Astrocyte (in vitro differentiated cells and primary cell): Measurements from ENCODE around the gene ZFAND2B. TPM values are rescaled to one million over a fixed set of nuclear protein-coding genes. Genes with fewer than 3 reads are reported as not detected.

Source experiments
- DNase-seq: peaks from one replicate; pipeline ENCODE4 v3.0.0-alpha.2; 2010; ENCODE audit warnings: low read depth
- FAIRE-seq: peaks from 2 replicates; lab custom pipeline; 2011; peaks lifted over from hg19 to GRCh38; lab: Jason Lieb, UNC
- H2AFZ ChIP-seq: 2 replicates; pipeline ENCODE4 v1.6.0; 2012; ENCODE audit warnings: low read depth, low read length, inconsistent platforms
- H3K27ac ChIP-seq: 2 replicates; pipeline ENCODE4 v1.5.1; 2011; ENCODE audit warnings: low read depth, low read length, inconsistent platforms
- H3K27me3 ChIP-seq: 2 replicates; pipeline ENCODE4 v1.6.0; 2011; ENCODE audit warnings: low read length, inconsistent platforms; ENCODE audit not compliant: insufficient read depth
- H3K36me3 ChIP-seq: 2 replicates; pipeline ENCODE4 v1.5.1; 2011; ENCODE audit warnings: low read length, inconsistent platforms; ENCODE audit not compliant: insufficient read depth
- H3K4me1 ChIP-seq: 2 replicates; pipeline ENCODE4 v1.5.1; 2011; ENCODE audit warnings: low read length, inconsistent platforms; ENCODE audit not compliant: insufficient read depth
- H3K4me2 ChIP-seq: 2 replicates; pipeline ENCODE4 v1.6.0; 2012; ENCODE audit warnings: low read length, inconsistent platforms
- H3K4me3 ChIP-seq: 2 replicates; pipeline ENCODE4 v1.5.1; 2011; ENCODE audit warnings: low read depth, mild to moderate bottlenecking, low read length, inconsistent platforms; ENCODE audit not compliant: insufficient read depth
- H3K79me2 ChIP-seq: 2 replicates; pipeline ENCODE4 v1.6.0; 2012; ENCODE audit warnings: mild to moderate bottlenecking, low read length, inconsistent platforms; ENCODE audit not compliant: insufficient read depth
- H3K9ac ChIP-seq: 2 replicates; pipeline ENCODE4 v1.6.0; 2012; ENCODE audit warnings: mild to moderate bottlenecking, low read length, inconsistent platforms
- H3K9me3 ChIP-seq: 2 replicates; pipeline ENCODE4 v1.5.1; 2012; ENCODE audit warnings: low read depth, mild to moderate bottlenecking, low read length, inconsistent platforms; ENCODE audit not compliant: insufficient read depth
- H4K20me1 ChIP-seq: 2 replicates; pipeline ENCODE4 v1.6.0; 2012; ENCODE audit warnings: low read length, inconsistent platforms; ENCODE audit not compliant: insufficient read depth
- H3K27ac Mint-ChIP-seq: one replicate; pipeline ENCODE4 v1.8.0; 2021; ENCODE audit warnings: mild to moderate bottlenecking, mixed read lengths; ENCODE audit not compliant: unreplicated experiment
- H3K27me3 Mint-ChIP-seq: one replicate; pipeline ENCODE4 v1.8.0; 2021; ENCODE audit warnings: low read depth, mixed read lengths; ENCODE audit not compliant: unreplicated experiment
- H3K36me3 Mint-ChIP-seq: one replicate; pipeline ENCODE4 v1.8.0; 2021; ENCODE audit warnings: low read depth, mixed read lengths; ENCODE audit not compliant: unreplicated experiment
- H3K4me1 Mint-ChIP-seq: one replicate; pipeline ENCODE4 v1.8.0; 2021; ENCODE audit warnings: low read depth, mixed read lengths; ENCODE audit not compliant: unreplicated experiment
- H3K4me3 Mint-ChIP-seq: one replicate; pipeline ENCODE4 v1.8.0; 2021; ENCODE audit warnings: mild to moderate bottlenecking, moderate library complexity, mixed read lengths; ENCODE audit not compliant: unreplicated experiment
- H3K9me3 Mint-ChIP-seq: one replicate; pipeline ENCODE4 v1.8.0; 2021; ENCODE audit warnings: mild to moderate bottlenecking, mixed read lengths; ENCODE audit not compliant: unreplicated experiment
- EZH2 ChIP-seq: IDR thresholded peaks from 2 replicates; pipeline ENCODE4 v1.6.1; 2012; ENCODE audit warnings: mild to moderate bottlenecking, low read length, inconsistent platforms; ENCODE audit not compliant: insufficient read depth
- total RNA-seq: library from RNA; stranded (reverse); gene quantifications from 2 replicates; pipeline ENCODE4 v1.2.1, GENCODE V29; 2021
- TF ChIP-seq, protein P1 (sequence below): IDR thresholded peaks from 2 replicates; pipeline ENCODE4 v1.5.1; 2011; ENCODE audit warnings: low read depth, mild to moderate bottlenecking, inconsistent platforms, low read length, moderate library complexity; ENCODE audit not compliant: insufficient read depth

ZFAND2B gene
- total RNA-seq, 1 donor from 2014 or later, result 24.0 TPM

DNA sequence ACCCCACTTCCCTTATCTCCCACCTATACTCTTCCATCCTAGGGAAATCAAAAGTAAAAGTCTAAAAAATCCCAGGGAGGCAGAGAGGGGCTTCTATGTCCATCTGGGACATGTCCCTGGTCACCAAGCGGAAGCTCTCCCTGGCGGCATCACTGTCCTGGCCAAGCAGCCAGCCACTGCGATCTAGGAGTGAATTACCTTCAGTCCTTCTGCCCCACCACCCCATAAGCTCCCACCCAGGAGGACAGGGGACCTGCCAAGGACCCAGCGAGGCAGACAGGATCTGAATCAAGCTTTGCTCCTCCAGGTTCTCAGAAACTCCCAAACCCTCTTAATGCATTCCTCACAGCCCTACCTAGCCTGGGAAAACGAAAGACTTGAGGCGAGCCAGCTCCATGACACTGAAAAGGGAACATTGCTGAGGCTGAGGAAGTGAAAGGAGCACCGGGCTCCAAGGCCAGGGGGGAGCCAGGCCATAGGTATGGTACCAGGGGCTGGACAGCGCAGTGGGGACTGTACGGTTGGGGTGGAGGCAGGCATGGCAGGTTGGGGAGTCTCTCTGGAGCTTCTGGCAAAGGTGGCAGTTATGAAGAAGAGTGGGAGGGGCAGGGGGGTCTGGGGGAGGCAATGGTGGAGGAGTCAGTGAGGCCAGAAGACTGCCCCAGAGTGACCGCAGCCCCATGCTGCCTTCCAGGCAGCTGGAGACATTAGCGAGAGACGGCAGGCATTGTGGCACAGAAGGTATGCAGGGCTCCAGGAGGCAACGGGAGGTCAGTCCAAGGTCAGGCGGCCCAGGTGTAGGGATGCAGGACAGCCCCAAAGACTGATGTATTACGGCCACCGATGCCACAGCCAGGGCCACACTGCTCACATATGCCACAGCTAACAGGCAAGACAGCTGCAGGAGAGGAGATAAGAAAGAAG is 34.1 kb upstream of the ZFAND2B start:
- H3K9me3 Mint-ChIP-seq, result no peaks in the 10 kb centered on the region
- peaks cover 15% of the 10 kb centered on the region for H3K4me1 Mint-ChIP-seq
- no peak for FAIRE-seq
- Histone ChIP-seq H3K4me1 (peaks cover 15% of the 10 kb centered on the region), H2AFZ (no peak overlapping the region), H3K9ac (no peak overlapping the region), H3K4me3 (no peak overlapping the region), H3K4me2 (no peak overlapping the region), H3K27ac (no peak overlapping the region), H3K79me2 (peaks cover 16% of the 10 kb centered on the region), H3K9me3 (no peaks in the 10 kb centered on the region), H3K36me3 (peaks cover 4% of the 10 kb centered on the region), H3K27me3 (no peaks in the 10 kb centered on the region), H4K20me1 (peaks cover 20% of the 10 kb centered on the region)
- no peak overlapping the region for H3K4me3 Mint-ChIP-seq
- H3K36me3 Mint-ChIP-seq, result peaks cover 18% of the 10 kb centered on the region
- TF ChIP-seq, protein P1, sequence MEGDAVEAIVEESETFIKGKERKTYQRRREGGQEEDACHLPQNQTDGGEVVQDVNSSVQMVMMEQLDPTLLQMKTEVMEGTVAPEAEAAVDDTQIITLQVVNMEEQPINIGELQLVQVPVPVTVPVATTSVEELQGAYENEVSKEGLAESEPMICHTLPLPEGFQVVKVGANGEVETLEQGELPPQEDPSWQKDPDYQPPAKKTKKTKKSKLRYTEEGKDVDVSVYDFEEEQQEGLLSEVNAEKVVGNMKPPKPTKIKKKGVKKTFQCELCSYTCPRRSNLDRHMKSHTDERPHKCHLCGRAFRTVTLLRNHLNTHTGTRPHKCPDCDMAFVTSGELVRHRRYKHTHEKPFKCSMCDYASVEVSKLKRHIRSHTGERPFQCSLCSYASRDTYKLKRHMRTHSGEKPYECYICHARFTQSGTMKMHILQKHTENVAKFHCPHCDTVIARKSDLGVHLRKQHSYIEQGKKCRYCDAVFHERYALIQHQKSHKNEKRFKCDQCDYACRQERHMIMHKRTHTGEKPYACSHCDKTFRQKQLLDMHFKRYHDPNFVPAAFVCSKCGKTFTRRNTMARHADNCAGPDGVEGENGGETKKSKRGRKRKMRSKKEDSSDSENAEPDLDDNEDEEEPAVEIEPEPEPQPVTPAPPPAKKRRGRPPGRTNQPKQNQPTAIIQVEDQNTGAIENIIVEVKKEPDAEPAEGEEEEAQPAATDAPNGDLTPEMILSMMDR, result no peak
- no peak for TF ChIP-seq EZH2
- H3K27me3 Mint-ChIP-seq, result peaks cover 9% of the 10 kb centered on the region
- H3K27ac Mint-ChIP-seq, result no peak overlapping the region
- DNase-seq, result no peak

- Histone ChIP-seq H3K27me3 (no peaks in the 10 kb centered on the region), H2AFZ (no peak overlapping the region), H3K4me3 (no peak overlapping the region), H3K9ac (no peak overlapping the region), H3K79me2 (peaks cover 16% of the 10 kb centered on the region), H3K4me1 (peaks cover 17% of the 10 kb centered on the region), H3K36me3 (peaks cover 4% of the 10 kb centered on the region), H4K20me1 (peaks cover 20% of the 10 kb centered on the region), H3K9me3 (no peaks in the 10 kb centered on the region), H3K27ac (no peak overlapping the region), H3K4me2 (no peak overlapping the region)
- Mint-ChIP-seq H3K27me3 (peaks cover 2% of the 10 kb centered on the region), H3K36me3 (peaks cover 18% of the 10 kb centered on the region), H3K9me3 (no peaks in the 10 kb centered on the region), H3K4me3 (no peak overlapping the region), H3K27ac (no peak overlapping the region), H3K4me1 (peaks cover 18% of the 10 kb centered on the region)
- FAIRE-seq (no peak), DNase-seq (no peak)
- TF ChIP-seq EZH2, result no peak
- TF ChIP-seq, protein P1, result no peak
Observed at GRCh38 chr2:219173176-219173575, 33.4 kb upstream of the ZFAND2B start.

DNA sequence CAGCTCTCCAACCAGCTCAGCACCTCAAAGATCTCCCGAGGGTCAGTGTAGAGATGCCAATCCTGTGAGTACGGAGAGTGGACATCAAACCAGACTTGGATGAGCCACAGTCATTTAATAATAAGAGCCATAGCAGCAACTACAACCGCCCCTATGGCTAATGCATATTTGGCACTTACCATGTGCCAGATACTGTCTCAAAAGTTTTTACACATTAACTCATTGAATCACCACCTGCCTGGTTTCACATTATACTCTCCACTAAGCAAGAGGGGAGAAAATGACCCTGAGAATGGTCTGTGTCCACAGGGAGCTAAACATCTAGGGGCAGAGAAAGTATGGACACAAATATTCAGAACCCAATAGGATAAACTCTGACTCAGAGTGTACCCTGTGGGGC is 32.4 kb upstream of the ZFAND2B start:
- Mint-ChIP-seq H3K36me3 (peaks cover 18% of the 10 kb centered on the region), H3K27me3 (no peaks in the 10 kb centered on the region), H3K9me3 (peaks cover under 1% of the 10 kb centered on the region), H3K4me3 (peak overlapping the region; percentile 66), H3K27ac (no peak overlapping the region), H3K4me1 (peaks cover 19% of the 10 kb centered on the region)
- Histone ChIP-seq H3K27ac (no peak overlapping the region), H3K9me3 (no peaks in the 10 kb centered on the region), H2AFZ (no peak overlapping the region), H3K4me1 (peaks cover 23% of the 10 kb centered on the region), H3K36me3 (peaks cover 4% of the 10 kb centered on the region), H3K4me3 (no peak overlapping the region), H3K27me3 (no peaks in the 10 kb centered on the region), H4K20me1 (peaks cover 27% of the 10 kb centered on the region), H3K79me2 (peaks cover 23% of the 10 kb centered on the region), H3K9ac (no peak overlapping the region), H3K4me2 (no peak overlapping the region)
- DNase-seq, result no peak
- FAIRE-seq, result no peak
- TF ChIP-seq, protein P1, result no peak
- no peak for TF ChIP-seq EZH2
